CD4-positive, alpha-beta memory T cell (primary cell): ENCODE data around the gene EMX2. TPM values are rescaled to one million over a fixed set of nuclear protein-coding genes. Genes with fewer than 3 reads are reported as not detected.
A peak's percentile ranks its signal among the peaks of the same experiment; 100 is the strongest.

Experiments
- CTCF ChIA-PET: fragments of 350-600 bp; sonication (Branson Sonifier 250); formaldehyde crosslinking; loops from one replicate; lab custom pipeline; 2021; ENCODE audit warnings: inconsistent platforms; ENCODE audit not compliant: partially characterized antibody; lab: Charles Lee
- POLR2A ChIA-PET: fragments of 350-600 bp; sonication (Branson Sonifier 250); formaldehyde crosslinking; loops from one replicate; lab custom pipeline; 2021; ENCODE audit not compliant: partially characterized antibody; lab: Charles Lee
- DNase-seq, 5 donors: peaks; one replicate each; pipeline versions ENCODE4 v3.0.0 to v3.0.0-alpha.2; 2020 to 2022; ENCODE audit warnings: mixed read lengths in 1 of 5
- H3K27ac ChIP-seq: one replicate; pipeline ENCODE4 v1.7.0; 2013; ENCODE audit warnings: low read depth, low read length
- H3K27me3 ChIP-seq: 2 replicates; pipeline ENCODE4 v1.7.0; 2013; ENCODE audit warnings: mild to moderate bottlenecking, low read length, moderate library complexity; ENCODE audit not compliant: insufficient read depth
- H3K36me3 ChIP-seq: 2 replicates; pipeline ENCODE4 v1.7.0; 2013; ENCODE audit warnings: mild to moderate bottlenecking, low read length, moderate library complexity; ENCODE audit not compliant: insufficient read depth
- H3K4me1 ChIP-seq: 2 replicates; pipeline ENCODE4 v1.7.0; 2013; ENCODE audit warnings: mild to moderate bottlenecking, low read length, moderate library complexity; ENCODE audit not compliant: insufficient read depth
- H3K4me3 ChIP-seq, 2 donors: one replicate each; pipeline ENCODE4 v1.7.0; 2013; ENCODE audit warnings: low read length in 2 of 2, mild to moderate bottlenecking in 1 of 2
- H3K9me3 ChIP-seq, 2 donors: one replicate each; pipeline ENCODE4 v1.7.0; 2013; ENCODE audit warnings: low read length in 2 of 2, control low read depth in 1 of 2; ENCODE audit not compliant: control insufficient read depth in 1 of 2
- H3K27ac Mint-ChIP-seq, 7 donors: one replicate each; pipeline ENCODE4 v1.8.0; 2020 to 2021; ENCODE audit warnings: mixed read lengths in 7 of 7, mild to moderate bottlenecking in 6 of 7, inconsistent platforms in 3 of 7, moderate library complexity in 3 of 7
- H3K27me3 Mint-ChIP-seq, 2 donors: one replicate each; pipeline ENCODE4 v1.8.0; 2020 to 2021; ENCODE audit warnings: mixed read lengths in 2 of 2
- H3K36me3 Mint-ChIP-seq, 2 donors: one replicate each; pipeline ENCODE4 v1.8.0; 2020 to 2021; ENCODE audit warnings: mixed read lengths in 2 of 2, inconsistent platforms in 1 of 2, mild to moderate bottlenecking in 1 of 2
- H3K4me1 Mint-ChIP-seq, 4 donors: one replicate each; pipeline ENCODE4 v1.8.0; 2020 to 2021; ENCODE audit warnings: mixed read lengths in 4 of 4, mild to moderate bottlenecking in 1 of 4
- H3K4me3 Mint-ChIP-seq, 8 donors: one replicate each; pipeline ENCODE4 v1.8.0; 2020 to 2021; ENCODE audit warnings: mixed read lengths in 8 of 8, mild to moderate bottlenecking in 7 of 8, moderate library complexity in 6 of 8, inconsistent platforms in 3 of 8
- H3K9me3 Mint-ChIP-seq, 8 donors: one replicate each; pipeline ENCODE4 v1.8.0; 2020 to 2021; ENCODE audit warnings: mixed read lengths in 8 of 8, mild to moderate bottlenecking in 5 of 8, inconsistent platforms in 3 of 8, moderate library complexity in 1 of 8
- intact Hi-C: fragments of 100-400 bp; cut with micrococcal nuclease; formaldehyde crosslinking; loops from one replicate; pipeline ENCODE4 v1.15.1; 2023
- polyA plus RNA-seq, 2 donors: library from polyadenylated mRNA; unstranded; fragments of 300-500 nt; fragmentation: Illumina TruSeq; gene quantifications; one replicate each; pipeline ENCODE4 v1.2.3, GENCODE V29; 2021
- total RNA-seq, 2 experiments: library from RNA; stranded (reverse); gene quantifications; one replicate each; pipeline ENCODE4 v1.2.3, GENCODE V29; 2021

EMX2 gene
- total and polyA plus RNA-seq, 4 experiments from 2014 or later = not detected

DNA sequence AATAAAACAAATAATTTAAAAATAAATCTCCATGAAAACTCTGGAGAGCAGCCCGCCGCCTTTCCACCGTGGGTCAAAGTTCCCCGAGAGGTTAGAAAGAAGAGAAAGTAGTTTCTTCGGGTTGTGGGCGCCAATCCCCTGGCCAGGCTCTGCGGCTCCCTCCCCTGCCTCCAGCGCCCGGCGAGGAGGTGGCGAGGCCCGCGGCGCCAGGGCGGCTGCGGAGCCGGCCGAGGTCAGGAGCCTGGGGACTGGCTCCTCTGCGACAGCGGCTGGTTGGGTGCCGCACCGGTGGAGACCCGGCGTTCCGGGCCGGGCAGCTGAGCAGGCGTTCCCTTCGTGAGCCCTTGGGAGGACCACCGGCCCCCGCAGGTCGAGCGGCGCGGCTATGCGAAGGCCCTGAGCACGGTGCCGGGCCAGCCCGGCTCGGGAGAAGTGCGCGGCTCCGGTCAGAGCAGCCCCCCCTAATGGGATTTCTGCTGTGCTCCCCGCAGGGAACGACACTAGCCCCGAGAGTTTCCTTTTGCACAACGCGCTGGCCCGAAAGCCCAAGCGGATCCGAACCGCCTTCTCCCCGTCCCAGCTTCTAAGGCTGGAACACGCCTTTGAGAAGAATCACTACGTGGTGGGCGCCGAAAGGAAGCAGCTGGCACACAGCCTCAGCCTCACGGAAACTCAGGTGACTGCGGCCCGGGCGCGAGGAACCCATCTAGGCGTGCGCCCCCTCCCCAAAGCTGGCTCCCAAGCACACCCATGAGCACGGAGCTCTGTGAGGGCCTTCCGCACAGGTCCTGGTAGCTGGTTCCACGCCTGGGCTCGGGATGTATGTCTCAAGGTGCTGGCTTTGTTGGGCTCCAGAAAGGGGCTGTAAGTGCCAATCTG, 2.8 kb downstream of the EMX2 start:
- peaks cover 0 to 5% (median 0%) of the 10 kb centered on the region in 8 donors for H3K9me3 Mint-ChIP-seq
- no peak for DNase-seq
- peaks cover 47 to 52% of the 10 kb centered on the region in 2 donors for H3K27me3 Mint-ChIP-seq
- Histone ChIP-seq H3K27ac (no peak overlapping the region), H3K9me3 (no peaks in the 10 kb centered on the region), H3K4me1 (peaks cover 26% of the 10 kb centered on the region), H3K27me3 (peaks cover 42% of the 10 kb centered on the region), H3K36me3 (no peaks in the 10 kb centered on the region), H3K4me3 (no peak overlapping the region)
- peak overlapping the region in 6 of 8 donors; percentile 3 to 71 (median 58) for H3K4me3 Mint-ChIP-seq
- POLR2A ChIA-PET = no interaction called here
- intact Hi-C loops = no loop called here
- H3K27ac Mint-ChIP-seq = peak overlapping the region in 1 of 7 donors; percentile 8
- CTCF ChIA-PET = no interaction called here
- H3K4me1 Mint-ChIP-seq = peaks cover 6 to 41% (median 29%) of the 10 kb centered on the region in 4 donors
- no peaks in the 10 kb centered on the region for H3K36me3 Mint-ChIP-seq

DNA sequence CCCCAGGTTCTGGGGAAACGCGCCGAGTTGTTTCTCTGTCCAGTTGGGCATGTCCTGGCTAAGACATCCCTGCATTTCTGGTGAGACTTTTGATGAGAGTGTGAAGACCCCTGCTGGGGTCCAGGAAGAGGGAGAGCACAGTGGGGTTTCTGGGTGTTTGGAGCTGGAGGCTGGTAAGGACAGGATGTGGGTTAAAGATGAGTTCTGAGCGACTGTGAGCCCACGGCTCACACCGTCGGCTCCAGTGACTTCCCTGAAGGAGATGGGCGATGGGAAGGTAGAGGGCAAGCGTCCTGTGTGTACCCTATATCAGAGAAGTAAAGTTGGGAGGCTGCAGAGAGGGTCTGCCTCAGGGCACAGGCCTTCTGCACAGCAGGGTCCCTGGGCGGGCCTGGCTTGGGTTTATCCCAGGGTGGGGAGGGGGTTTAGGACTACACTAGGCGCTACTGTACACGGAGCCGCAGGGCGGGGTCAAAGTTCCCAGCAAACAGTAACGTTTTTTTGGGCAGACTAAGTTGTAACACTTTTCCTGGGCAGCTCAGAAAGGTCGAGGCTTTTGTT, 3.6 kb downstream of the EMX2 start:
- Histone ChIP-seq H3K4me1 (peaks cover 26% of the 10 kb centered on the region), H3K4me3 (no peak overlapping the region), H3K27ac (no peak overlapping the region), H3K9me3 (no peaks in the 10 kb centered on the region), H3K27me3 (peaks cover 48% of the 10 kb centered on the region), H3K36me3 (no peaks in the 10 kb centered on the region)
- DNase-seq = no peak
- Mint-ChIP-seq H3K36me3 (no peaks in the 10 kb centered on the region), H3K9me3 (peaks cover 0 to 4% (median 0%) of the 10 kb centered on the region in 8 donors), H3K27ac (no peak overlapping the region), H3K4me3 (peak overlapping the region in 5 of 8 donors; percentile 3 to 71 (median 27)), H3K4me1 (peaks cover 6 to 41% (median 27%) of the 10 kb centered on the region in 4 donors), H3K27me3 (peaks cover 43 to 53% of the 10 kb centered on the region in 2 donors)
- intact Hi-C loops = no loop called here
- ChIA-PET POLR2A (no interaction called here), CTCF (no interaction called here)

DNA sequence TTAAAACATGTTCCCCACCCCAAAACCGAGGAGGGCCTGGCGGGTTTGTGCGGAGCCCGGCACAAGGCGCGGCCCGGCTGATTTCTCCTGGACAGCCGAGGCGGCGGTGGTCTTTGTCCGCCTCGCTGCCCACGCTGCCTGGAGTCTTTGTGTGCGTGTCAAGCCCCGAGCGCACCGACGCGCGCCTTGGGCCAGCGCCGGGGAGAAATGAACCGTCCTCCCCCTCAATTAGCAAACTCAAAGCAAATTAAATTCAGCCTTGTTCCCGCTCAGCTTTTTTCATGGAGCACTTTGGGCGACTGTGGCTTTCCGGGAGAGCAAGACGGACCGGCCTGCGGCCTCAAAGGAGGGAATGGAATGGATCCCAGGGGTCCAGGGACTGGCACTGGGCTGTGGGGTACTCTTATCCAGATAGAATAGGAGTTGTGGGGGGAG, 4.1 kb downstream of the EMX2 start:
- no peaks in the 10 kb centered on the region for H3K36me3 Mint-ChIP-seq
- ChIA-PET POLR2A (no interaction called here), CTCF (no interaction called here)
- peaks cover 0 to 4% (median 0%) of the 10 kb centered on the region in 8 donors for H3K9me3 Mint-ChIP-seq
- H3K27ac ChIP-seq = no peak overlapping the region
- DNase-seq = no peak
- peaks cover 43 to 50% of the 10 kb centered on the region in 2 donors for H3K27me3 Mint-ChIP-seq
- H3K27me3 ChIP-seq = peaks cover 49% of the 10 kb centered on the region
- H3K9me3 ChIP-seq = no peaks in the 10 kb centered on the region
- H3K36me3 ChIP-seq = no peaks in the 10 kb centered on the region
- H3K27ac Mint-ChIP-seq = no peak overlapping the region
- H3K4me1 Mint-ChIP-seq = peaks cover 6 to 39% (median 23%) of the 10 kb centered on the region in 4 donors
- intact Hi-C loops = no loop called here
- no peak overlapping the region for H3K4me3 ChIP-seq
- no peak overlapping the region for H3K4me3 Mint-ChIP-seq
- peaks cover 26% of the 10 kb centered on the region for H3K4me1 ChIP-seq

DNA sequence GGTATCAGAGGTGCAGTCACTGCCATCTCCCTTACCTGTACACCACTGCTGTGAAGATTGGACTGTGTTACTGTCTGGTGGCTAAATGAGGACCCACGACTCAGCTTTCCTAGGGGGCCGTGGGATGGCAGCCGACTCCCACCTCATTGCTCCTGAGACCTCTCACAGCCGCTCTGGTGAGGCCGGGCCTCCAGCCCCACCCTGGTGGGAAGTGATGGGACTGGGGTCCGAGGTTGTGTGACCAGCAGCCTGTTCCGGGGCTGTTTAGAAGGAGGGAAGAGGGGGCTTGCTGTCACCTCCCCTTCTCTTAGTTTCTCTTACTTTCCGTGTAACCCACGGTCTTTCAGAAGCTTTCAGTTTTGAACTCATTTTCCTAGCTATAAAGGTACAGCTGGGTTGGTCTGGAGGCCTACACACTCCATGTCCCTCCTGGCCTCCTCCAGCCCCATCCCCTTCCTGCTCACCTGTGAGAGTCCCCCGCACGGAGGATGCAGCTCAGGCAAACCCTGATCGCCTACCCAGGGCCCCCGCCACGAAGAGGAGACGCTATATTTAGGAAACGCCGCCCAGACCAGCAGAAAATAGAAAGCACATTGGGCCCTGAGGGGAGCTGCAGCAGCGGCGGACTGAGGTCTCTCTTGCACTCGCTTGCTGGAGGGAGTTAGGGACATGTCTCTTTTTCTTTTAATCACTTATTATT, 4.6 kb downstream of the EMX2 start:
- ChIA-PET CTCF (no interaction called here), POLR2A (no interaction called here)
- H3K27me3 Mint-ChIP-seq = peaks cover 45 to 53% of the 10 kb centered on the region in 2 donors
- H3K4me3 ChIP-seq = no peak overlapping the region
- H3K4me3 Mint-ChIP-seq = peak overlapping the region in 5 of 8 donors; percentile 13 to 69 (median 59)
- H3K27ac Mint-ChIP-seq = peak overlapping the region in 1 of 7 donors; percentile 48
- peaks cover 47% of the 10 kb centered on the region for H3K27me3 ChIP-seq
- intact Hi-C loops = no loop called here
- H3K9me3 ChIP-seq = no peaks in the 10 kb centered on the region
- no peaks in the 10 kb centered on the region for H3K36me3 Mint-ChIP-seq
- no peaks in the 10 kb centered on the region for H3K36me3 ChIP-seq
- H3K4me1 Mint-ChIP-seq = peaks cover 6 to 37% (median 20%) of the 10 kb centered on the region in 4 donors
- H3K9me3 Mint-ChIP-seq = peaks cover 0 to 4% (median 0%) of the 10 kb centered on the region in 8 donors
- peaks cover 26% of the 10 kb centered on the region for H3K4me1 ChIP-seq
- H3K27ac ChIP-seq = no peak overlapping the region
- no peak for DNase-seq

DNA sequence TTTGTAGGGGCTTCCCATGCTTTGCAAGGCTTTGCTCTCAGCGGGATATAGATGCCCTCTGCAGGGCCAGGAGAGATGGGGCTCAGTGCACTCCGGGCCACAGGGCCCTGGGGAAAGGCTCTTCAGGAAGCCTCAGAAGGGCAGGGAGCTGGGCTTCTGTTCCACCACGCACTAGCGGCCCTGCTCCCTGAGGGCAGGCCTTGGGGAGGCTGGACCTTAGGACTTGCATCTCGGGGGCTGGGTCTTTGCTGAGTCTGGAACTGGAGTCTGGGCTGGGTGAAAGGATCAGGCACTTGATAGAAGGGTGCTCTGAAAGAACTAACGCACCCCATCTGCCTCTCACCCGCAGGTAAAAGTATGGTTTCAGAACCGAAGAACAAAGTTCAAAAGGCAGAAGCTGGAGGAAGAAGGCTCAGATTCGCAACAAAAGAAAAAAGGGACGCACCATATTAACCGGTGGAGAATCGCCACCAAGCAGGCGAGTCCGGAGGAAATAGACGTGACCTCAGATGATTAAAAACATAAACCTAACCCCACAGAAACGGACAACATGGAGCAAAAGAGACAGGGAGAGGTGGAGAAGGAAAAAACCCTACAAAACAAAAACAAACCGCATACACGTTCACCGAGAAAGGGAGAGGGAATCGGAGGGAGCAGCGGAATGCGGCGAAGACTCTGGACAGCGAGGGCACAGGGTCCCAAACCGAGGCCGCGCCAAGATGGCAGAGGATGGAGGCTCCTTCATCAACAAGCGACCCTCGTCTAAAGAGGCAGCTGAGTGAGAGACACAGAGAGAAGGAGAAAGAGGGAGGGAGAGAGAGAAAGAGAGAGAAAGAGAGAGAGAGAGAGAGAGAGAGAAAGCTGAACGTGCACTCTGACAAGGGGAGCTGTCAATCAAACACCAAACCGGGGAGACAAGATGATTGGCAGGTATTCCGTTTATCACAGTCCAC, 5.4 kb downstream of the EMX2 start:
- peaks cover 0 to 6% (median 0%) of the 10 kb centered on the region in 8 donors for H3K9me3 Mint-ChIP-seq
- no peak overlapping the region for H3K27ac ChIP-seq
- peaks cover 47% of the 10 kb centered on the region for H3K27me3 ChIP-seq
- ChIA-PET CTCF (no interaction called here), POLR2A (no interaction called here)
- H3K4me3 ChIP-seq = no peak overlapping the region
- H3K27ac Mint-ChIP-seq = peak overlapping the region in 2 of 7 donors; percentile 48 to 73
- H3K36me3 Mint-ChIP-seq = no peaks in the 10 kb centered on the region
- no peaks in the 10 kb centered on the region for H3K9me3 ChIP-seq
- H3K27me3 Mint-ChIP-seq = peaks cover 52 to 56% of the 10 kb centered on the region in 2 donors
- intact Hi-C loops = no loop called here
- no peaks in the 10 kb centered on the region for H3K36me3 ChIP-seq
- peaks cover 26% of the 10 kb centered on the region for H3K4me1 ChIP-seq
- H3K4me1 Mint-ChIP-seq = peaks cover 10 to 39% (median 21%) of the 10 kb centered on the region in 4 donors
- H3K4me3 Mint-ChIP-seq = peak overlapping the region in 6 of 8 donors; percentile 1 to 69 (median 57)
- DNase-seq = no peak

DNA sequence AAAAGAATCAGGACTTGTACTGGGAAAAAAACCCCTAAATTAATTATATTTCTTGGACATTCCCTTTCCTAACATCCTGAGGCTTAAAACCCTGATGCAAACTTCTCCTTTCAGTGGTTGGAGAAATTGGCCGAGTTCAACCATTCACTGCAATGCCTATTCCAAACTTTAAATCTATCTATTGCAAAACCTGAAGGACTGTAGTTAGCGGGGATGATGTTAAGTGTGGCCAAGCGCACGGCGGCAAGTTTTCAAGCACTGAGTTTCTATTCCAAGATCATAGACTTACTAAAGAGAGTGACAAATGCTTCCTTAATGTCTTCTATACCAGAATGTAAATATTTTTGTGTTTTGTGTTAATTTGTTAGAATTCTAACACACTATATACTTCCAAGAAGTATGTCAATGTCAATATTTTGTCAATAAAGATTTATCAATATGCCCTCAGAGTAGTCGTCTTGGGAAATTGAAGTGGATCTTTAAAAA, 6.6 kb downstream of the EMX2 start:
- Histone ChIP-seq H3K9me3 (no peaks in the 10 kb centered on the region), H3K4me3 (no peak overlapping the region), H3K27me3 (peaks cover 47% of the 10 kb centered on the region), H3K27ac (no peak overlapping the region), H3K36me3 (no peaks in the 10 kb centered on the region), H3K4me1 (peaks cover 20% of the 10 kb centered on the region)
- Mint-ChIP-seq H3K4me1 (peaks cover 10 to 42% (median 21%) of the 10 kb centered on the region in 4 donors), H3K4me3 (no peak overlapping the region), H3K27me3 (peaks cover 56 to 61% of the 10 kb centered on the region in 2 donors), H3K27ac (no peak overlapping the region), H3K36me3 (no peaks in the 10 kb centered on the region), H3K9me3 (peaks cover 0 to 5% (median 0%) of the 10 kb centered on the region in 8 donors)
- no peak for DNase-seq
- ChIA-PET CTCF (no interaction called here), POLR2A (no interaction called here)
- intact Hi-C loops = no loop called here
